GM12873 (cell line): ENCODE results near the gene MGA.

Source experiments
- TF ChIP-seq, protein P1 (sequence below): IDR thresholded peaks from 2 replicates; pipeline ENCODE4 v1.5.1; 2012; ENCODE audit warnings: low read depth, mild to moderate bottlenecking, moderate library complexity, low read length, control low read depth; ENCODE audit not compliant: insufficient read depth; ENCODE audit errors: missing control alignments

The MGA gene

DNA sequence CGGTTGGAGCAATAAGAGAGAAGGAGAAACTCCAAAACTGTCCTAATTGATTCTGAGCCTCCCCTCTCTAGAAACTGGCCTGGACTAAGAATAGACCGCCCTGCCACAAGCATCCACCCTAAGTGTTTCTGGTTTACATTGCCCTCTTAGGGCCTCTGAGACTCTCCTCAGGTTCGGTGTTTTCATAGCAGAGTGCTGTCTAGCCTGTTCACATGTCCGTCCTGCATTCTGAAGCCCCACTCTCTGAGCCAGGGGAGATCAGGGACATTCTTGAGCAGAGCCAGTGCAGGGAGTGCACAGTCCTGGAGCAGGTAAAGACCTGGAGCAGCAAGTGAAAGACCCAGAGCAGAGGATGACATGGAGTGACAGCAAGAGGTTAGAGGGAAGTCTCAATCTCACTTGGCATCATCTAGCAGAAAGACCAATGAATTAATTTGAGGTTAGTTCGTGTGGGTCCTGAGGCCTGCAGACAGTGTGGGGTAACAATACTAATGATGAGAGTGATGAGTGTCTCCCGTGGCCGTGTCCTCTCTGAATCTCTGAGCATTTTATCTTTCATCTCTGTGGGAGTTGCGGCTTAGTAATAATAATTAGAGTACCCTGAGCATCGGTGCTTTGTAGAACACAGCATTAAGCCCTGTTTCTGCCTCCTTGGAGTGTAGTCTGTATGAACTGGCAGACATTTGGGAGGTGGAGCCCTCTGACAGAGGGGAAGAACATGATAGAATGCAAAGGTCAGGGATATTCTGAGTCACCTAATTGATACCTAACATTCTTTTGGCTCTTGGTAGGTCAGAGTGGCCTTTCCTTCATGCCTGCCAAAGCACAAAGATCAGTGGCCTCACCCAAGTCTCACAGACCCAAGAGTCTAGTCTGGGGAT, 138.6 kb downstream of the MGA start:
- TF ChIP-seq, protein P1, sequence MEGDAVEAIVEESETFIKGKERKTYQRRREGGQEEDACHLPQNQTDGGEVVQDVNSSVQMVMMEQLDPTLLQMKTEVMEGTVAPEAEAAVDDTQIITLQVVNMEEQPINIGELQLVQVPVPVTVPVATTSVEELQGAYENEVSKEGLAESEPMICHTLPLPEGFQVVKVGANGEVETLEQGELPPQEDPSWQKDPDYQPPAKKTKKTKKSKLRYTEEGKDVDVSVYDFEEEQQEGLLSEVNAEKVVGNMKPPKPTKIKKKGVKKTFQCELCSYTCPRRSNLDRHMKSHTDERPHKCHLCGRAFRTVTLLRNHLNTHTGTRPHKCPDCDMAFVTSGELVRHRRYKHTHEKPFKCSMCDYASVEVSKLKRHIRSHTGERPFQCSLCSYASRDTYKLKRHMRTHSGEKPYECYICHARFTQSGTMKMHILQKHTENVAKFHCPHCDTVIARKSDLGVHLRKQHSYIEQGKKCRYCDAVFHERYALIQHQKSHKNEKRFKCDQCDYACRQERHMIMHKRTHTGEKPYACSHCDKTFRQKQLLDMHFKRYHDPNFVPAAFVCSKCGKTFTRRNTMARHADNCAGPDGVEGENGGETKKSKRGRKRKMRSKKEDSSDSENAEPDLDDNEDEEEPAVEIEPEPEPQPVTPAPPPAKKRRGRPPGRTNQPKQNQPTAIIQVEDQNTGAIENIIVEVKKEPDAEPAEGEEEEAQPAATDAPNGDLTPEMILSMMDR = no peak

DNA sequence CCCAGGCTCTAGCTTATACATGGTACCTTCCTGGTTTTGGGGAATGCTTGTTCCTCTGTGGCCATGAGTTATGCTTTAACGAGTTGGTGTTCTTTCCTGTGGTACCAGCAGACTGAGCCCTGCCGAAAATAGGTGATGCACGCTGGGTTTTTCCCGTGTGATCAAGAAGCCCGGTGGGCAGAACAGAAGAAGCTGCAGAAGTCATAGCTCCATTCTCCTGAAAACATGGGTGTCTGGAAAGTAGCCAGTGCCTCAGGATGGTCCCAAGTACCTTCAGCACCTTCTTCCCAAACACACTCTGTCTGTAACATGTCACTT, 139.2 kb downstream of the MGA start:
- TF ChIP-seq, protein P1 = no peak

DNA sequence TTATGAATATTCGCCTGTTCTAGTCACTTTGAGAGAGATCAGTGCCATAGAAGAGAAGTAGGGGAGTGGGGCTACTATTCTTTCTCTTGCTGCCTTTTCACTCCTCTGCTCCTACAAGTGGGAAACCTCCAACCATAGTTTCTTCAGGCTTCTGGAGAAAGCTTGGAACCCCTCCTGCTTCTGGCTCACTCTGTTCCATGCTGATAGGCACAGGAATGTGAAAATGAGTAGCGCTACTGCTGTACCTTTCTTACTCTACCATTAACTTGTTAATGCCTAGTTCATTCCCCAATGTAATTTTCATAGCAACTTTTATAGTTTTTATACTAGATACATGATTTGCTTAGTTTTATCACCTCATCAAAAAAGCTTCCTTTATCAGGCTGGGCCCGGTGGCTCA, 141.0 kb downstream of the MGA start:
- TF ChIP-seq, protein P1 = no peak

DNA sequence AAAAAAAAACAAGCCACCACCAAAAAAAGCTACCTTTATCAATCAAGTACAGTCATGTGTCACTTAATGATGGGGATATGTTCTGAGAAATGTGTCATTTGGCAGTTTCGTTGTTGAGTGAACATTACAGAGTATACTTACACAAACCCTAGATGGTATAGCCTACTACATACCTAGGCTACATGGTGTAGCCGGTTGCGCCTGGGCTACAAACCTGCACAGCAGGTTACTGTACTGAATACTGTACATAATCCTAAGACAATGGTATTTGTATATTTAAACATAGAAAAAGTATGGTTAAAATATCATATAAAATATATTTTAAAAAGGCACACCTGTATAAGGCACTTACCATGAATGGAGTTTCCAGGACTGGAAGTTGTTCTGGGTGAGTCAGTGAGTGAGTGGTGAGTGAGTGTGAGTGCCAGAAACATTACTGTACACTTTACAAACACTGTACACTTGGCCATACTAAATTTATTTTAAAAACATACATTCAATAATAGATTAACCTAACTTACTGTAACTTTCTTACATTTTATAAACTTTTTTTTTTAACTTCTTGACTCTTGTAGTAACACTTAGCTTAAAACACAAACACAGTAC, 141.7 kb downstream of the MGA start:
- TF ChIP-seq, protein P1 = no peak

DNA sequence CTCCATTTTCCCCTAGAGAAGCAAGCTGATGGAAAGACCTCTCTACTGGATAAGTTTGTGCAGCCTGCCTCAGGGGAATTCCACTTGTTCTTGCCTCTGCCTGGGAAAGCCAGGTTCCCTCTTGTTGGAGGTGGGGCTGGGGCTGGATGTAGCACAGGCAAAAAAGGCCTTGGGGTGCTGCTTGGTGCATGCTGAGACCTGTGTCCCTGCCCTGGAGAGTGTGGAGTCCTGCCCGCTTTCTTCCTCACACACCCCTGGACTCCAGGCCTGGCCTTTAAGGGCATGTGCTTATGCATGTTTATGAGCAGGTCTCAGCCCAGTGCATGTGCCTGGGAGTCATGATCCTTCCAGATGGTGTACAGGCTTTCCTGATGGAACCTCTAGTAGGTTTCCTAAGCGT, 144.2 kb downstream of the MGA start:
- TF ChIP-seq, protein P1 = no peak

DNA sequence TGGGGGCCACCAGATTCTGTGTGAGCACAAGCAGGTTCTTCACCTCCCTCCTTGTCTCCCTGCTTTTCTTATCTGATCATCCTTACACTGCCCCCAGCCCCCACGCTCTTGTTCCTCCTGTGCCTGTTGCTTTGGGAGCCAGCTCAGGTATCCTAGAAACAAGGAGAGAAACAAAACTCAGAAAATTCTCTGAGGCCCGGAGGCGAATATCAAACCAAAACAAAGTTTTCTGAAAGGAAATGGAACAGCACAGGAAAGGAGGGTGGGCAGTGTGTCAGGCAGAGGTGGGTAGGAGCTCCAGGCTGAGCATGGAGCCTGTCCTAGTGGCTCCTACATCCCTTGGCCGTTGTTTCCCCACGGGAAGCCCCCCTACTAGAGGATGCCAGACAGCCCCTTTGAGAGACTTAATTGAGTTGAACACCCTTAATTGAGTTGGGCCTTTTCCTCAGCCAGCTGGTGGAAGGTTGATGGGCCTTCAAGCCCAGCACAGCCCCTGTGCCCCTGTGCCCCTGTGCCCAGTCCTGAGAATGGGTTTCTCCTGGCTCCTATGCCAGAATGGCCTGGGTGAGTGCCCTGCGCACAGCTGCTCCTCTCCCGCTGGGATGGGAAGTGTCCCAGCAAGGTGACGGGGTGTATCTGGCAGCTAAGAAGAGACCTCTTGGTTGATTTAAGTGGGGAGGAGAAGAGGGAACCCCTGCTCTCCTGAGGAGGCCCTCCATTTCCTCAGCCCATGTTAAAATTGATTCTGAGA, 144.9 kb downstream of the MGA start:
- TF ChIP-seq, protein P1 = no peak

DNA sequence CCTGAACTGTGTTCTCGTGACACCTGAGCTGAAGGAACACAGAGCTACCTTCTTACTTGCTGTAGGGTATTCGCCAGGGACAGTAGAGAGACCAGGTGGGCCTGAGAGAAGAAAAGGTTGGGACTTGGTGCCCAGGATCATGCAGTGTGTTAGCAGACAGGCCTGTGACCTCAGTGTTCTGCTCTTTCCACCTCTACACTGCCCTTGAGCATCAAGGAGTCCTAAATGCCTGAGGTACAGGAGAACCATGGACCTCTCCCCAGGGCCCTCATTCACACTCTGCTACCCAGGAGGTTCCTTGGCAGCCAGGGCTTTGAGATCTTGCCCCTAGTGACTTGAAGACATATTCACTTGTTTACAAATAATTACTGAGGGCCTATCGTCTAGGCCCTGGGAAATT, 145.5 kb downstream of the MGA start:
- TF ChIP-seq, protein P1 = no peak
